Breast epithelium (tissue), 4 donors: ENCODE measurements around the gene SELENOM. TPM values are rescaled to one million over a fixed set of nuclear protein-coding genes. Genes with fewer than 3 reads are reported as not detected.
"Not testable (repeated sequence)": the region's sequence is repeated elsewhere in the genome, so short reads cannot be mapped to it uniquely, and the experiment has no call there.

ENCODE experiments used
- DNase-seq, 2 donors: peaks; one replicate each; pipeline ENCODE4 v3.0.0-alpha.2; 2019; ENCODE audit warnings: low spot score in 2 of 2
- H3K27ac ChIP-seq, 2 donors: fragments of 200-600 bp; sonication (generic) in 1 of 2; one replicate each; pipeline ENCODE4 v1.5.1; 2016 to 2019; ENCODE audit warnings: mild to moderate bottlenecking in 1 of 2
- H3K27me3 ChIP-seq, 2 donors: fragments of 200-600 bp; sonication (generic) in 1 of 2; one replicate each; pipeline versions ENCODE4 v1.5.1 to v1.6.0; 2017 to 2019; ENCODE audit warnings: control low read depth in 1 of 2, mild to moderate bottlenecking in 1 of 2
- H3K36me3 ChIP-seq: fragments of 200-600 bp; one replicate; pipeline ENCODE4 v1.5.1; 2019
- H3K4me1 ChIP-seq, 2 donors: fragments of 200-600 bp; sonication (generic); one replicate each; pipeline ENCODE4 v1.5.1; 2016 to 2019; ENCODE audit warnings: control low read depth in 1 of 2
- H3K4me3 ChIP-seq, 3 donors: fragments of 200-600 bp; sonication (generic); 1 replicate in 2 of 3; 2 replicates in 1 of 3; pipeline ENCODE4 v1.5.1; 2016 to 2019; ENCODE audit warnings: mild to moderate bottlenecking in 3 of 3, moderate library complexity in 2 of 3
- H3K9me3 ChIP-seq, 2 donors: fragments of 200-600 bp; sonication (generic) in 1 of 2; one replicate each; pipeline ENCODE4 v1.5.1; 2016 to 2019; ENCODE audit warnings: control low read depth in 1 of 2
- POLR2A ChIP-seq: fragments of 450-650 bp; IDR thresholded peaks from one replicate; pipeline ENCODE4 v1.6.1; 2016; ENCODE audit warnings: antibody characterized with exemption, mild to moderate bottlenecking, moderate library complexity
- POLR2AphosphoS5 ChIP-seq, 3 donors: sonication (generic); formaldehyde crosslinking; IDR thresholded peaks; one replicate each; pipeline ENCODE4 v1.6.1; 2017; ENCODE audit warnings: antibody characterized with exemption in 3 of 3
- intact Hi-C: fragments of 100-400 bp; cut with DNase I; formaldehyde crosslinking; loops from one replicate; pipeline ENCODE4 v1.15.1; 2023; ENCODE audit warnings: low total_unique reads
- total RNA-seq, 3 donors: library from RNA; depleted of rRNA; stranded (reverse); fragments of >200 nt; gene quantifications; one replicate each; pipeline ENCODE4 v1.1.0, GENCODE V29; 2016
- TF ChIP-seq, protein P1 (sequence below), 3 donors: fragments of 450-650 bp; IDR thresholded peaks; one replicate each; pipeline ENCODE4 v1.5.1; 2016 to 2017; ENCODE audit warnings: antibody characterized with exemption in 3 of 3, mild to moderate bottlenecking in 3 of 3, moderate library complexity in 3 of 3

SELENOM gene
- total RNA-seq, 3 donors from 2014 or later, result 297 to 485 (median 411) TPM

DNA sequence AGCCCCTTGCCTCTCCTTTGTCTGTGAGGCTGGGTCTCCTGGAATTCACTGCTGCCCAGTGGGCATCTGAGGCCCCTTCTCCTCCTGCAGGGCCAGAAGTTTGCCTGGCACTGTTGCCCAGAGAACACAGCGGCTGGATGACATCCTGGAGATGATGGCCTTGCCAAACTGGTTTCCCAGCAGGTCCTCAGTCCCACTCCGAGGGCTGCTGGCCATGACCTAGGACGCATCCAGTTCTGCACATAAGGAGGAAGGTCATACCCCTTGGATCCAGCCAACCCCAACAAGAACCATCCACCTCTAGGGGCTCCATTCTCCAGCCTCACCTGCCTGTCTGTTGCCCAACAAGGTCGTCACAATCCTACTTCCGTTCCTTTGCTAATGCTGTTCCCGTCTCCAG is 29.7 kb downstream of the SELENOM start:
- H3K27me3 ChIP-seq, result no peaks in the 10 kb centered on the region
- no peaks in the 10 kb centered on the region for H3K9me3 ChIP-seq
- no peak overlapping the region for H3K4me3 ChIP-seq
- H3K27ac ChIP-seq, result no peak overlapping the region
- no peaks in the 10 kb centered on the region for H3K36me3 ChIP-seq
- peaks cover 0 to 6% of the 10 kb centered on the region in 2 donors for H3K4me1 ChIP-seq
- intact Hi-C loops, result no loop called here
- no peak for DNase-seq
- no peak for TF ChIP-seq POLR2A
- TF ChIP-seq POLR2AphosphoS5 (IDR thresholded peaks at IDR 0.05), result no peak
- TF ChIP-seq, protein P1, sequence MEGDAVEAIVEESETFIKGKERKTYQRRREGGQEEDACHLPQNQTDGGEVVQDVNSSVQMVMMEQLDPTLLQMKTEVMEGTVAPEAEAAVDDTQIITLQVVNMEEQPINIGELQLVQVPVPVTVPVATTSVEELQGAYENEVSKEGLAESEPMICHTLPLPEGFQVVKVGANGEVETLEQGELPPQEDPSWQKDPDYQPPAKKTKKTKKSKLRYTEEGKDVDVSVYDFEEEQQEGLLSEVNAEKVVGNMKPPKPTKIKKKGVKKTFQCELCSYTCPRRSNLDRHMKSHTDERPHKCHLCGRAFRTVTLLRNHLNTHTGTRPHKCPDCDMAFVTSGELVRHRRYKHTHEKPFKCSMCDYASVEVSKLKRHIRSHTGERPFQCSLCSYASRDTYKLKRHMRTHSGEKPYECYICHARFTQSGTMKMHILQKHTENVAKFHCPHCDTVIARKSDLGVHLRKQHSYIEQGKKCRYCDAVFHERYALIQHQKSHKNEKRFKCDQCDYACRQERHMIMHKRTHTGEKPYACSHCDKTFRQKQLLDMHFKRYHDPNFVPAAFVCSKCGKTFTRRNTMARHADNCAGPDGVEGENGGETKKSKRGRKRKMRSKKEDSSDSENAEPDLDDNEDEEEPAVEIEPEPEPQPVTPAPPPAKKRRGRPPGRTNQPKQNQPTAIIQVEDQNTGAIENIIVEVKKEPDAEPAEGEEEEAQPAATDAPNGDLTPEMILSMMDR (IDR thresholded peaks at IDR 0.05), result no peak

DNA sequence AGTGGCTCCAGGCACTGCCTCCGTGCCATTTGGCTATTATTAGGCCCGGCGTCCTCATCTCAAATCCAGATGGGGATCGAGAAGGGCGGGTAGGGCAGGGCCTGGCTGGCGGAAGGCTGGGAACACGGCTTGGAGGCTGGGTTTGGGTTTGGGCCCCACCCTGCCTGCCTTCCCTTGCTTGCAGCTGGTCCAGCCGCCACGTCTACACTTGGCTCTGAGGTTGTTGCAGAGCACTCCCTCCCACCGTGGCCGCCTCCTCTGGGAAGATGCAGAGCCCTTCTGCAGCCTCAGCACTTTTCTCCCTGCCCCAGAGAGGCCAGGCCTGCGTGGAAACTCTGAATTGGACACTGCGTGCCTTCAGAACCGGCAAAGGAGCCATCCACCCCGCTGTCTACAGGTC is 31.4 kb downstream of the SELENOM start:
- intact Hi-C loops, result no loop called here
- TF ChIP-seq POLR2AphosphoS5 (IDR thresholded peaks at IDR 0.05) (no peak), POLR2A (no peak)
- TF ChIP-seq, protein P1 (IDR thresholded peaks at IDR 0.05), result no peak
- Histone ChIP-seq H3K36me3 (no peaks in the 10 kb centered on the region), H3K4me3 (no peak overlapping the region), H3K27ac (peak overlapping the region; percentile 57 to 84), H3K9me3 (no peaks in the 10 kb centered on the region), H3K4me1 (no peaks in the 10 kb centered on the region), H3K27me3 (no peaks in the 10 kb centered on the region)
- no peak for DNase-seq

DNA sequence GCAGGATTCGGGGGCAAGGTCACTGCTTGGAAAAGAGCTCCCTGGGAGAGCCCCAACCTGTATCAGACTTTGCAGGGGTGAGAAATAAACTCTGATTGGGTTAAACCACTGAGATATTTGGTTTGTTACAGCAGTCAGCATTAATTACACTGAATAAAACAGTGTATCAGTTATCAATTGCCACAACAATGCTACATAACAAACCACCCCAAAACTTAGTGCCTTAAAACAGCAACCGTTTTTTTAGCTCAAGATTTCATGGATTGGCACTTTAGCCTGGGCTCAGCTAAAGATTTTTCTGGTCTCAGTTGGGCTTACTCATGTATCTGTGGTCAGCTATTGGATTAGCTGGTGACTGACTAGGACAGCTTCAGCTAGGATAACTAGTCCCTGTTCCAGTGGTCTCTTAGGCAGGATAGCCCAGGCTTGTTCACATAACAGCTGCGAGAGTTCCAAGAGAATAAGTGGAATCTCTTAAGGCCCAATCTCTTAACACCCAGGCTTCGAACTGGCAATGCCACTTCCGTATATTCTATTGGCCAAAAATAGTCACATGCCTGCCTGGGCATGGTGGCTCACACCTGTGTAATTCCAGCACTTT is 33.7 kb downstream of the SELENOM start:
- H3K4me1 ChIP-seq, H3K27ac ChIP-seq, H3K4me3 ChIP-seq, intact Hi-C loops, H3K9me3 ChIP-seq, DNase-seq, H3K27me3 ChIP-seq, H3K36me3 ChIP-seq: not testable (repeated sequence)

DNA sequence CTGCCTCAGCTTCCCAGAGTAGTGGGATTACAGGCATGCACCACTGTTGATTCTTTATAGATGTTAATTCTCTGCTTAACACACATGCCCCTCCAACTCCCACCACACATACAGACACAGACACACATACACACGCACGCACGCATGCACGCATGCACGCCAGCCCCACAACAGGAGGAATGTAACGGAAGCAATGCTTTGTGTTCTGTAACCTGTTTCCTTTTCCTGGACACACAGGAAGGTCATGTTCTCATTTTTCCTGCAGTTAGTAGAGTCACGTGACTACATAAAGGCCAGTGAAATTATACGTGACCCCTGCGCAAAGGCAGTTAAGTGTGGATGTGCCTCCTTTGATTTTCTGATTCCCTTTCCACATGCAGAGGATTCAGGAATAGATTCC is 34.2 kb downstream of the SELENOM start:
- H3K27ac ChIP-seq, DNase-seq, H3K36me3 ChIP-seq, H3K27me3 ChIP-seq, intact Hi-C loops, H3K4me3 ChIP-seq, H3K4me1 ChIP-seq, H3K9me3 ChIP-seq: not testable (repeated sequence)

DNA sequence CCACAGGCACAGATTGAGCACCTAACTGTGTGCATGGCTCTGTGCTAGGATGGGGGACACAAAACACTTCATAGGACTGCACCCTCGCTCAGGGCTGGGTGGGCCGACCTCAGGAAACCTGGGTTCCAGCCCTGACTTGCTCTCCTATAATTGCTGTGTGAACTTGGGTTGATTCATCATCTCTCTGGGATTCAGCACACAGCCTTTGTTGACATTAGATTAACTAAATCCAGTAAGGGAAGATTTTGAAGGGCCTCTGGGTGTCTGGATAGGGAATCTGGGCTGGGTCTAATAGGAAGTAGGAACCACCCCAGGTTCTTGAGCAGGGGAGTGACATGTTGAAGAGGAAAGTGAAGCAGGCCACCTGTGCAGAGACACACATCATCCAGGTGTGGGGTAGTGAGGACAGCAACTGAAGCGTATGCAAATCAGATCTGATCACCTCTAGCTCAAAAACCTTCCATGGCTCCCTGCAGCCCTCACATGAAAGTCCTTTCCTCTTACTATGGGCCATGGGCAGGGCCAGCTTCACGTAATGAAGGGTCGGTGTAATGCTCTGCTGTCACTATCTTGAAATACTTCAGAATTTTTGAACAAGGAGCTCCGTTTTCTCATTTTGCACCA is 37.6 kb downstream of the SELENOM start:
- H3K27ac ChIP-seq, intact Hi-C loops, H3K9me3 ChIP-seq, H3K4me3 ChIP-seq, H3K27me3 ChIP-seq, H3K36me3 ChIP-seq, DNase-seq, H3K4me1 ChIP-seq: not testable (repeated sequence)

DNA sequence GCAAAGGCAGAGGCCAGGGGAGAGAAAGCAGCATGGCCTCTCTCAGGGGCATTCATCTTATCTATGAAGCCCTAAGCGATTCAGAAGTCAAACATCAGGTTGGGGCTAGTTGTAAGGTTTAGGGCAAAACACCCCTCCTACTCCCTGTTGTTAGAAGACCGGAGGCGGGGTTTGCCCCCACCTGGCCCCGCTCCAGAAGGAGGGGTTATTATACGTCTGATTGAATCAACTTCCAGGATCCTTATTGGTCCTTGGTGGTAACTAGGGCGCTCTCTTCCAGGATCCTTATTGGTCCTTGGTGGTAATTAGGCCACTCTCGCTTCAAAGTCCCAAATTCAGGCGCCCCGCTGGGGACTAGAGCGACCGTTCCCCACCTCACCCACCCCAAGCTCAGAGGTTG is 38.4 kb downstream of the SELENOM start:
- intact Hi-C loops, result no loop called here

More for the DNA sequence above, 38.4 kb downstream of the SELENOM start:
- Histone ChIP-seq H3K4me3 (no peak overlapping the region), H3K27ac (no peak overlapping the region), H3K36me3 (no peaks in the 10 kb centered on the region), H3K9me3 (no peaks in the 10 kb centered on the region), H3K4me1 (no peaks in the 10 kb centered on the region), H3K27me3 (no peaks in the 10 kb centered on the region)
- DNase-seq, result no peak
- TF ChIP-seq POLR2AphosphoS5 (IDR thresholded peaks at IDR 0.05), result no peak
- no peak for TF ChIP-seq POLR2A
- TF ChIP-seq, protein P1 (IDR thresholded peaks at IDR 0.05), result no peak
